NOMO-1 (cell line): ENCODE measurements around the gene SLC27A3.
"Not testable (repeated sequence)": the region's sequence is repeated elsewhere in the genome, so short reads cannot be mapped to it uniquely, and the experiment has no call there.

ENCODE experiments used
- DNase-seq, 2 experiments: peaks; one replicate each; lab custom pipeline; 2025; ENCODE audit not compliant: unreplicated experiment in 2 of 2; lab: John Stamatoyannopoulos, UW

The SLC27A3 gene

GRCh38 chr1:153779781-153780541 is 4.8 kb downstream of the SLC27A3 start:
- no peak for DNase-seq

- DNase-seq: no peak
Observed at GRCh38 chr1:153780551-153780950, 5.3 kb downstream of the SLC27A3 start.

GRCh38 chr1:153782648-153783047 is 7.4 kb downstream of the SLC27A3 start:
- not testable (repeated sequence) for DNase-seq

- DNase-seq: peak; percentile 86 to 97
Observed at GRCh38 chr1:153783233-153784190, 8.3 kb downstream of the SLC27A3 start.

GRCh38 chr1:153786038-153786790 is 11.0 kb downstream of the SLC27A3 start:
- DNase-seq: no peak

- DNase-seq: no peak
Observed at GRCh38 chr1:153789478-153790034, 14.3 kb downstream of the SLC27A3 start.

GRCh38 chr1:153790313-153790965 is 15.2 kb downstream of the SLC27A3 start:
- peak; percentile 25 to 54 for DNase-seq

- peak; percentile 95 to 100 for DNase-seq
Observed at GRCh38 chr1:153790966-153791647, 15.9 kb downstream of the SLC27A3 start.

- DNase-seq: peak; percentile 34 to 56
Observed at GRCh38 chr1:153791648-153792253, 16.5 kb downstream of the SLC27A3 start.

GRCh38 chr1:153792631-153793041 is 17.4 kb downstream of the SLC27A3 start:
- no peak for DNase-seq

GRCh38 chr1:153793261-153793972 is 18.2 kb downstream of the SLC27A3 start:
- no peak for DNase-seq

- DNase-seq: no peak
Observed at GRCh38 chr1:153793973-153794615, 18.9 kb downstream of the SLC27A3 start.

- DNase-seq: no peak
Observed at GRCh38 chr1:153794624-153795329, 19.6 kb downstream of the SLC27A3 start.

- no peak for DNase-seq
Observed at GRCh38 chr1:153795330-153795837, 20.2 kb downstream of the SLC27A3 start.

GRCh38 chr1:153795934-153796785 is 21.0 kb downstream of the SLC27A3 start:
- no peak for DNase-seq
